Airway epithelial cell (primary cell): ENCODE results near the gene NKX6-1. TPM values are rescaled to one million over a fixed set of nuclear protein-coding genes. Genes with fewer than 3 reads are reported as not detected.

Source experiments
- total RNA-seq: library from RNA; depleted of rRNA; stranded (reverse); fragments of >200 nt; gene quantifications from 2 replicates; pipeline ENCODE4 v1.2.3, GENCODE V29; 2015

The NKX6-1 gene
- total RNA-seq = not detected in 2 replicates

DNA sequence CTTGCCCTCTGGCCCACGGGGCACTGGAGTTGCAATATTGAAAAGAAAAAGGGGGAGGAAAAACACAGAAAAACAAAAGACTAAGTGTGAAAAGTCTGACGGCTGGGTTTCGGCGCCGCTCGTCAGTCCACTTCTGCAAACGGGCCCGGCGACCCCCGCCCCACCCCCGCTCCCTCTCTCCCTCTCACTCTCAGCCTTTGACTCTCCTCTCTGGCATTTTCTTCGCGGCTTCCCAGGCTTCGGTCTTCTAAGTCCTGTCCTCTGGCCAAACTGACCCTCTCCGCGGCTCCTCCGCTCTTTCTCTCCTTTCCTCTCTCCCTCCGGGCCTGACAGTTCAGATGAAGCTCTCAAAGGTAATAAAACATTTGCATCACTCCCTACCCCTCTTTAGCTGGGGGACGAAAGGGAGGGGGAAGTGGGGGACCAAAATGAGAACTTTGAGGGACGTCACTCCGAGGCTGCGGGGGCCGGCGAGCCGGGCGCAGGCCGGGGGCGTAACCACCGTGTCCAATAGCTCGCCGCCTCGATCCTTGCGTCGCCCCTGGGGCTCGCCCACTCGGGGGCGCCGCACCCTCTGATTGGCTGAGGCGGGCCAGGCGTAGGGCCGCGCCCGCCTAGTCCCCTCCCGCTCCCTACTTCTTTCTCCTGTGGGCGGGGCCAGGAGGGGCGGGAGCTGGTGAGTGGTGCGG, at the start of gene NKX6-1:
Gene NKX6-1 (minus strand): TSS at position 358 of the 689 bp plus-strand sequence. CDS start 1,064 bp downstream, outside the sequence.

Other genes starting within 250 kb of the NKX6-1 start
- 12.3 and 20.7 TPM in 2 replicates for gene CDS1, start 83.8 kb upstream of the NKX6-1 start, total RNA-seq